HG03196 (cell line): ENCODE measurements around the gene FRY.

Experiments
- ATAC-seq: cut with Tn5 transposase; IDR thresholded peaks from one replicate; pipeline ENCODE4 v1.9.1; 2021; ENCODE audit not compliant: unreplicated experiment

The FRY gene

DNA sequence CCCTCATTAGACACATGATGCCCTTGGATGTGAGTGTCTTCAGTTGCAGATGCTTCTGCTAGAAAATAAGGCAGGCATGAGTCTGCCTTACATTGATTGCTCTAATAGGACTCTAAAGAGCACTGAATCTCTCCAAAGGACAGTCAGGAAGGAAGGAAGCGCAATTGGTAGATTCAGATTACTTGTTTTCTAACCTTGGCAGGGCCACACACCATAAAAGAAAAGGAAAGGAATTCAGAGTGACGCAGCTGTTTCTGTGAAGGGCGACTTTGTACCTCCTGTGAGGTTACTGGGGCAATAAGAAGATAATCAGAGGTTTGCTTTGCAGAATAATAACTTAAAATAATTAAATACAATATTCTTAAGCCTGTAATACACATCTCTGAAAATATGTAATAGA, 48.0 kb downstream of the FRY start:
- no peak for ATAC-seq

DNA sequence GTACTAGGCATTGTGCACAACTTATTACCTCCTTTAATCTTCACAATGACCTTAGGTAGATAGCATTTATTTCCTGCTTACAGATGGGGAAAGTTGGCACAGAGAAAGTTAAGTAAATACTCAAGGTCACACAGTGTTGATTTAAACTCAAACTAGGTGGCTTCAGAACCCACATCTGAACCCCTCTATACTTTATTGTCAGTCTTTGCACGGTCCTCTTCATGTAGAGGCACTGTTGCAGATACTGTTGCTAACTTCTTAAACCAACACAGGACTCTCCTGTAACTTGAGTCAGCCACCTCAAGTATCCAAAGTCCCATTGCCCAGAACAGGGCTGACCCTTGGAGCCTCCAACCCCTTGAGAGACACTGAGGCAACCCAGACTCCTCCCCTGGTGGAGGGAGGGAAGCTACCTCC, 48.8 kb downstream of the FRY start:
- ATAC-seq: no peak

GRCh38 chr13:32081591-32081990, 50.0 kb downstream of the FRY start:
- ATAC-seq: no peak

GRCh38 chr13:32086366-32086765, 54.8 kb downstream of the FRY start:
- ATAC-seq: no peak

DNA sequence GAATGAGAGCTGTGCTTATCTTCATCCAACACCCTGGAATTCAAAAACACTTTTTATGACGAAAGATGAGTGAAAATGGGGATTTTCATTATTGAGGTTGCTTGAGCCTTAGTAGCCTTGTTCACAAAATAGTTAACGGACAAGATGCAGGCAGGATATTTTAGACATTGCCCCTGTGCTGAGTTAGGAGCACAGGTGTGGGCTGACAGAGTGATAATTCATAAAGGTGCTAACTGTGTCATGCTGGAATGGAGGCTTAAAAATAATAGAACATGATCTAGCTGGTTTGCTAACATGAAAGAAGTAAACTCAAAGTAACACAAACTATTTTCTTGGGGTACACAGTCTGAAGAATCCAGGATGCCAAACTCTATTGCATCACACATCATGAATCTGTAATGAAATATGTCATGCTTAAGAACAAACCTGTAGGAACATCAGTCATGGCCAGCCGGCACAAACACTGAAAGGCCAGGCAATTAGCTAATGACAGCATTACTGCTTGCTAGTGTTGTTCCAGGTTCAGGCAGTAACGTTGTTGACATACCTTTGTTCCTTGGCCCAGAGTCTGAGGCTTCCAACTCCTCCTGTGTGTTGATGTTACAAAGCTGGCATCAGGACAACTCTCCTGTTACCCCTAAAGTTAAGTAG, 55.3 kb downstream of the FRY start:
- ATAC-seq: no peak

GRCh38 chr13:32087955-32088747, 56.6 kb downstream of the FRY start:
- ATAC-seq: no peak

DNA sequence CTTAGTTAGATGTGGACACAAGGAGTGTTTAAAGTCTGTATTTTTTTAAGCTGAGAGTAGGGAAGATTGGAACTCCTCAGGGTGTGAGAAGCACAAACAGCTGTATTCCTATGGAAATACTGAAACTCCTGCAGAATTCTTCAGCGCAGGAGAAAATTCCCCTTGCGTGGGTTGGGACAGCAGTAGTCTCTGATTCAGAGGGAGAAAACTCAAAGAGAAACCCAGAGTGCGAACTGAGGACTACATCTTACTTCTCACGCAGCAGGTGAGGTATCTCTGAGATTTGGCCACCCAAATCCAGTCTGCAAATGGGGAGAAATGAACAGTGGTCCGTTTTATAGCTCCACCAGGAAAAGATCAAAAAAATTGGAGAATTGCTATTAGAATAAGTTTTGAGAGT, 60.9 kb downstream of the FRY start:
- ATAC-seq: no peak

DNA sequence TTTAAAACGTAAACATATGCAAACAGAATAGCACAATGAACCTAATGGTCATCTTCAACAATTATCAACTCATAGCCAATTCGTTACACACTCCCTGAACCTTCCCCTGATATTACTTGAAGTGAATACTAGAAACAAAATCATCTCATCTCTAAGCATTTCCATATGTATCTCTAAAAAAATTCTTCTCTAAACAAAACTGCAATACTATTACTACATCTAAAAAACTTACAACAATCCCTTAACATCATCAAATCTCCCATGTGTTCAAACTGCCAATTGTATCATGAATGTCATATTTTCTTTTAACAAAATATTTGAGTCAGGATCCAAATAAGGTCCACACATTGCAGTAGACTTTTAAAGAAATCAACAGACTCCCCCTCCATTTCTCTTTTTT, 61.4 kb downstream of the FRY start:
- no peak for ATAC-seq

DNA sequence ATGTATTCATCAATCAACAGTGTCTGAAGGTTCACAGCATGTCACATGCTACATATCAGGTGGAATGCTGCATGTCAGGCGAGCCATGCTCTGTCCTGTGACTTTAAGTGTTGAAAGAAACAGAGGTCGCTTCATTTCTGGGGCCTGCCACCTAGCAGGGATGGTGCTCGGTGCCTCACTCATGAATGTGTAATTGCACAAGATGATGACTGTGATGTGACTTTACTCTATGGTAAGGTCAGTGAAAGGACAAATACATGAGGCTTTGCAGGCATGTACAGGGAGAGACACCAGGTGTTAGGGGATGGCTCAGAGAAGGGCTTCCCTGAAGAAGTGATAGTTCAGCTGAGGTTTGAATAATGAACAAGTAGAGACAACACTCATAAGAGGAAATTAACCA, 66.7 kb downstream of the FRY start:
- ATAC-seq: no peak

- no peak for ATAC-seq
Measured at GRCh38 chr13:32105653-32106313, 74.2 kb downstream of the FRY start.

DNA sequence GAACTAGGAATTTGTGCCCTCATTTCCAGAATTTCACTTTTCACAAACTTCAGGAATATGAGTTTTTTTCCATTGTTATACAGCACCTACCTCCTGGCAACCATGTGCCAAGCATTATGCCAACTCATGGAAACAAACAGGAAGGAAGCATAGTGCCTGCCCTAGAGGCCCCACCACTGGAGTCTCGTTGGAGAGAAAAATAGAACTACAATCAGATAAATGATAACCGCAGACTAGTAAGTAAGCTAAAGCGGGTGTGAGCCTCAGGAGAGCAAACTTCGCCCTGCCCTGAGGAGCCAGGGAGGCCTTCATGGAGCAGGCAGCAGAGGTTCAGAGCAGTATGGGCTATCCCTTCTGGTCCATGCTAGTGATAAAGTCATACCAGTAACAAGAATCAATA, 75.9 kb downstream of the FRY start:
- no peak for ATAC-seq

- no peak for ATAC-seq
Measured at GRCh38 chr13:32107973-32108372, 76.4 kb downstream of the FRY start.

GRCh38 chr13:32113532-32113931, 82.0 kb downstream of the FRY start:
- ATAC-seq: no peak

DNA sequence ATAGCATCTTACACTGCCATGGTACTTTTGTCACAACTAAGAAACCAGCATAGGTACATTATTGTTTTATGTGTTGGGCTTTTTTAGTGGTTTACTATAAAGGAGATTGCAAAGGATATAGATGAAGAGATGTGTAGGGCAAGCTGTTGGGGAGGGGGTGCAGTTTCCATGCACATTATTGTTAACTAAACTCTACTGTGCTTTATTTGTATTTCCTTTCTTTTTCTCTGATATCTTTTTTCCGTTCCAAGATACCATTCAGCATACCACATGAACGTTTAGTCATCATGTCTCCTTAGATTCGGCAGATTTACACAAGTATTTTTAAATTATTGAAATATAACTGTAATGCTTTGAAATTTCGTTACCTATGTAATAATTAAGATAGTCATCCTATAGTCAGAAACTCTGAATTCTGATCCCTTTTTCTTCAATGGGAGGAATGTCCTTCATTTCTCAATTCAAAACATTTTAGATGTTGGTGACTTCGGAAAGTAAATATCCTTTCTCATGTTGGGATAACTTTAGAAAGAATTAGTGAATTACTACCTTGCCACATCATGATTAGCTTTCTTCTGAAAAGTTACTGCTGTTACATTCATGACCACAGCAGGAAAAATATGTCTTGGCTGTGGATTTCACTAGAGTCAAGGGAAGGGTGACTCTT, 82.8 kb downstream of the FRY start:
- no peak for ATAC-seq

- no peak for ATAC-seq
Measured at GRCh38 chr13:32115066-32115465, 83.5 kb downstream of the FRY start.

DNA sequence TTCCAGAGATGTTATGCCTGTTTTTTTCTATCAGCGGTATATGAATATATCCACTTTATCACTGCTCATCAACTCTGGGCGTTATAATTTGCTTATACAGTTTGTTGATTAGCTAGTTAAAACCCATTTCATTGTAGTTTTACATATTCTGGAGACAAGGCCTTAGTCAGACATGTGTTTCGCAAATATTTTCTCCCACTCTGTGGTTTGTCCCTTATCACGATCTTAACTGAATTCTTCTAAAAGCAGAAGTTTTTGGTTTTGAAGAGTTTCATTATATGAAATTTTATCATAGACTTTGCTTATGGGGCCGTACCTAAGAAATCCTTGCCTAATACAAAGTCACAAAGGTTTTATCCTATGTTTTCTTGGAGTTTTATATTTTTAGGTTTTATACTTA, 84.6 kb downstream of the FRY start:
- ATAC-seq: no peak

- no peak for ATAC-seq
Measured at GRCh38 chr13:32117001-32117400, 85.4 kb downstream of the FRY start.

- ATAC-seq: no peak
Measured at GRCh38 chr13:32117701-32118100, 86.1 kb downstream of the FRY start.

DNA sequence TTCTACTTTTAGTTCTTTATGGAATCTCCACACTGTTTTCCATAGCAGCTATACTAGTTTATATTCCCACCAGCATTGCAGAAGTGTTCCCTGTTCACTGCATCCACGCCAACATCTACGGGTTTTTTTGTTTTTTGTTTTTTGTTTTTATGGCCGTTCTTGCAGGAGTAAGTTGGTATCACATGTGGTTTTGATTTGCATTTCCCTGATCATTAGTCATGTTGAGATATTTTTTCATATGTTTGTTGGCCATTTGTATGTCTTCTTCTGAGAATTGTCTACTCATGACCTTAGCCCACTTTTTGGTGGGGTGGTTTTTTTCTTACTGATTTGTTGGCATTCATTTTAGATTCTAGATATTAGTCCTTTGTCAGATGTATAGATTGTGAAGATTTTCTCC, 89.7 kb downstream of the FRY start:
- ATAC-seq: no peak

DNA sequence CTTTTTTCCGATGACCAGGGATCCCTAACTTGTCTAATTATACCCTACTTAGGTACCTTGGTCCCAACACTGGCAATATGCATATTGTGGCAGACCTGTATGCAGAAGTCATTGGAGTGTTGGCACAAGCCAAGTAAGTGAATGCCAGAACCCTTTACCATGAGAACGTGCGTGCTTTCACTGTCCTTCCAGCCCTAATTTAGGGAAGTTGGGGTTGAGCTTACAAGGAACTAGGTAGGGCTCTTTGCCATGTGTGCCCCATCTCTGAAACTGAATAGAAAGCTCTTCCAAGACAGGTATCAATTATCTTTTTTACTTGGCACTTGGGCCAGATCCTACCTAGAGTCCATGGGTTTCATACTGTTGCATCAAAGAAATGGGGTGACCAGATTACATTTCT, 93.2 kb downstream of the FRY start:
- ATAC-seq: no peak

DNA sequence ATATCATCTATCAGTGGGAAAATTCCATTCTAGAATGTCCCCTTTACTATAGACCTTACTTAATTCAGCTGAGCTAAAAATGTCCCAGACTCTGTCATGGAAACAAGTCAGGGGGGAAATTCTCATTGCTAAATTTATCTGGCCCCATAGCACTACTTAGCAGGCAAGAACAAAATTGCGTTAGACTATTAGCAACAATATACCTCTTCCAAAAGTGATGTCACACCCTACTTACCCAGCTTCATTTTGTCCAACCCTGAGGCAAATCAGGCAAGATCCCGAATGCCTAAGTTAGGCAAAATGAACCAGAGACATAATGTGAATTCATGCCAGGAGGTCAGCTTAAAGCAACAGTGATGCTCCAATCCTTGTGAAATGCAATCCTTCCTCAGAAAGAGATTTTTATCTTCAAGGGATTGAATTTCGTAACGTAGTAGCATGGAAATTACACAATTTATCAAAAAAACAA, 93.7 kb downstream of the FRY start:
- no peak for ATAC-seq

DNA sequence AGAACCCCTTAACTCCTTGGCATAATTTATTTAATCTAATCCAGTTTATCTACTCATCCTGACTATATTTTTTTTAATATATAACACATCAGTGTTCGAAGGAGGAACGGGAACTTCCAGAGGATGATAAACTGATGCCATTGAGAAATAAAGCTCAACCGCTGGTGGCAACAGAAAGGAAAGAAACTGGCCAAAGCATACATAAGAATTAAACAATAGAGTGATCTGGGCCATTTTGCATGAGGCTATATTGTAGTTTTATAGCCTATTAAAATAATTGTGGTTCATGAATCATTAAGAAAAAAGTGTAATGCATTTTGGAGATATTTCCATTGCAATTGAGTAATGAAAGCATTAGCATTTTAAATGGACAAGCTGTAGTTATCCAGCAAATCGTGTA, 94.2 kb downstream of the FRY start:
- no peak for ATAC-seq
